Measurements from ENCODE around the gene CEP135.
"Not testable (repeated sequence)": the region's sequence is repeated elsewhere in the genome, so short reads cannot be mapped to it uniquely, and the experiment has no call there.

The CEP135 gene

GRCh38 chr4:55947254-55947882 lies 1.4 kb upstream of the CEP135 start:
- no peak for DNase-seq (ENCODE audit: low read depth, low spot score)

GRCh38 chr4:55947912-55948725 lies 626 bp upstream of the CEP135 start:
- no peak for DNase-seq (ENCODE audit: low read depth, low spot score)

DNA sequence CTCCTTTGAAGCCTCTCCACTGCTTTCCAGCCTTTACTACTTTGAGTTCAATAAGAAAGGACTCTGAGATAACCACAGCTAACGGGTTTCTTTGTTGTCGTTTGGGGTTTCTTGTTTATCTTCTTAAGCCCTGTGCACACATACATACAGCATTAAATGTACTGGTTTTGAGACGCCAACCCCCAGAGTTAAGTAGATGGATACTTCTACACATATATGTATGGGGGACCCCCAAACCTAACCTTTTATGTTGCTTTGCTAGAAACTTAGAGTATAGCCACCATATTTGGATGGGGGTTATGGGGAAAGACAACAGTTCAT lies 697 bp downstream of the CEP135 start:
- DNase-seq (ENCODE audit: low read depth, low spot score) = no peak

DNA sequence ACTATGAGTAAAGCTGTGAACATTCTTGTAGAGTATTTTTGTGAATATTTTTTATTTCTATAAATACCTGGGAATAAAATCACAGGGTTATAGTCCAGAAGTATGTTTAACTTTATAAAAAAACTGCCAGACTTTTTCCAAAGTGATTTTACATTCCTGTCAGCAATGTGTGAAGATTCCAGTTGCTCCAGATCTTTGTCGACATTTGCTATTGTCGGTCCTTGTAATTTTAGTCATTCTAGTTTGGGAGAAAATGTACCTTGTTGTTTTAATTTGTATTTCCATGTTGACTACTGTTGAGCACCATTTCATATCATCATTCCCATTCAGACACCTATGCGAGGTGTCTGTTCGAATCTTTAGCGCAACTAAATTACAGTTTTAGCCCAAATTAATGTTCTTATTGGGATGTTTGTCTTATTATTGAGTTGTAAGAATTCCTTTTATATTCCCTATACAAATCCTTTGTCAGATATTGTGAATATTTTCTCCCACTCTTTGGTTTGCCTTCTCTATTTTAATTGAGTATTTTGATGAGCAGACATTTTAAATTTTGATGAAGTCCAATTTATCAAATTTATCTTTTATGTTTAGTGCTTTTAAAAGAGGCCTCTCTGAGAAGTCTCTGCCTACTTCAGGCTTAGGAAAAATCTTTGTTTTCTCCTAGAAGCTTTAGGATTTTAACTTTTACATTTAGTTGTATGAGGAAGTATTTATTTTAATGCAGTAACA lies 2.6 kb downstream of the CEP135 start:
- DNase-seq (ENCODE audit: low read depth, low spot score) = no peak

DNA sequence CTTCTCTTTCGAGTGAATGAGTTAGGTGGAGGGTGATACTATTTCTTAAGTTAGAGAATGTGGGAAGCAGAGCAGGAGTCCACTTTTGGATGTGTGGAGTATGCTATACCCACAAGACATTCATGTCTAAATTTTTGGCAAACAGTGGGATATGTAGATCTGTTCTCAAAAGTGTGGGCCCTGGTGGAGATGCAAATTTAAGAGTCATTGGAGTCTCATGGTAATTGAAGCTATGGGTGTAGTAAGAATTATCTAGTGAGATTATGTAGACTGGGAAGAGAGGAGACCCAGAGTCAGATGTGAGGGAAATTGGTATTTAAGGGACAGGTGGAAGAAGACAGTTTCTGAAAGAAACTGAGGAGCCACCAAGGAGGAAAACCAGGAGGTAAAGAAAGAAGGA lies 7.0 kb downstream of the CEP135 start:
- DNase-seq (ENCODE audit: low read depth, low spot score) = no peak

GRCh38 chr4:55959655-55960054 lies 10.9 kb downstream of the CEP135 start:
- DNase-seq (ENCODE audit: low read depth, low spot score) = no peak

- DNase-seq (ENCODE audit: low read depth, low spot score) = no peak
These were observed 15.3 kb downstream of the CEP135 start for GRCh38 chr4:55964046-55964445.

DNA sequence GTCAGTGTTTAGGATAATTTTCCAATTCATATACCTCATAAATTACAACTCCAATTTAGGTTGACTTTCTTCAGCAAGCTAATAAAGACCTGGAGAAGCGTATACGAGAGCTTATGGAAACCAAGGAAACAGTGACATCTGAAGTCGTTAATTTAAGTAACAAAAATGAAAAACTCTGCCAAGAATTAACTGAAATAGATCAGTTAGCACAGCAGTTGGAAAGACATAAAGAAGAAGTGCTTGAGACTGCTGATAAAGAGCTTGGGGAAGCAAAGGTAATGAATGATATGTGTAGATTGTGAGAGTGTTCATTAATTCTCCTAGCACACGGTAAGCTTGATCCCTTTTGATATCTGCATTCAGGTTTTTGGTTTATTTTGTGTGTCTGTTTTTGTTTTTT lies 16.8 kb downstream of the CEP135 start:
- DNase-seq (ENCODE audit: low read depth, low spot score) = no peak

- not testable (repeated sequence) for DNase-seq (ENCODE audit: low read depth, low spot score)
These were observed 17.6 kb downstream of the CEP135 start for GRCh38 chr4:55966324-55966723.

GRCh38 chr4:55967376-55967775 lies 18.6 kb downstream of the CEP135 start:
- DNase-seq (ENCODE audit: low read depth, low spot score) = no peak

GRCh38 chr4:55973650-55974049 lies 24.9 kb downstream of the CEP135 start:
- no peak for DNase-seq (ENCODE audit: low read depth, low spot score)

DNA sequence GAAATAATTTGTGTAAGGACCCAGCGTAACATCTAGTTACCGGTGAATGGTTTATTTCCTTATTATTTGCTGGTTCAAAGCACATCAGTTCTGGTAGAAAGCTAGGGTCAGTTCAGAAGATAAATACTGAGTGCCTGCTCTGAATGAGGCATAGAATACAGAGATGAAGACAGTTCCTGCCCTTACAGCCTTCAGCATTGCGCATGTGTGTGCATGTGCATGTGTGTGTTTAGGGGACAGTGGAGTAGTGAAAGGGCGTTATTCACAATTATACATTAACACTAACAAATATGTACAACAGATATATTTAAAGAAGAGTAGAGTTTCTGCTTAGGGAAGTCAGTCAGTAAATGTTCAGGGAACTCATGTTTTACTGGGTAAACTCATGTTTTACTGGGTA lies 29.1 kb downstream of the CEP135 start:
- DNase-seq (ENCODE audit: low read depth, low spot score) = no peak

DNA sequence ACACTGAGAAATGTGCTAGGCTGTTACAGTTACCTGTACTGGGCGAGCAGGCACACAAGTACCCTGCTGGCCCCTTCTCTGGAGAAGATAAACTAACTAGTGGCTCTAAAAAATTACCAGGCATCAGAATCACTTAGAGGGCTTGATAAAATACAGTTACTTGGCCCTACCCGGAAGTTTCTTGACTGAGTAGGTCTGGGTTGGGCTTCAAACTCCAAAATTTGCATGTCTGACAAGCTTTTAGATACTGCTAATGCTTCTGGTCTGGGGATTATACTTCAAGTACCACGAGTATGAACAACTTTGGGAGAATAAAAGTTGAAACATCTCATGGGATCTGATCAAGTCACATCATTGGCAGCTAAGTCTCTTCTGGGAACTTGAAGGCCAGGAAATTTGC lies 30.8 kb downstream of the CEP135 start:
- DNase-seq (ENCODE audit: low read depth, low spot score) = no peak

DNA sequence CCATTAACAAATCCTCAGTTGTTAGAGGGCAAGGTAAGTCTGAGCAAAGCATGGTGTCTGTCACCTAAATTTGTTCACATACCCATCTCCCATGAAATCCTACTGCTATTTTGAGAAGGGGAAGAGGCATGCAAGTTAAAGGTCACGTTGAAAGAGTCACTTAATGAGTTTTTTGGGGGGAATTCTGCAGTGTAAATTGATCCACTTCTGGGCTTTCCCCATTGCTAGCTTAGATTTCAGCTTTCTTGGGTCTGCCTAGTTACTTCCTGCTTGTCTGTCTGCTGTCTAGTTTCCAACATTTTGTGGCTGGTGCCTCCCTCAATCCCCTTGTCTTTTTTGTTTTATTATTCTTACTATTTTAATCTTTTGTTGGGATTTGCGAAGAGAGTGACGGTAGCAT lies 32.0 kb downstream of the CEP135 start:
- DNase-seq (ENCODE audit: low read depth, low spot score) = no peak

- no peak for DNase-seq (ENCODE audit: low read depth, low spot score)
These were observed 34.2 kb downstream of the CEP135 start for GRCh38 chr4:55982976-55983375.

GRCh38 chr4:55989766-55990165 lies 41.0 kb downstream of the CEP135 start:
- no peak for DNase-seq (ENCODE audit: low read depth, low spot score)

DNA sequence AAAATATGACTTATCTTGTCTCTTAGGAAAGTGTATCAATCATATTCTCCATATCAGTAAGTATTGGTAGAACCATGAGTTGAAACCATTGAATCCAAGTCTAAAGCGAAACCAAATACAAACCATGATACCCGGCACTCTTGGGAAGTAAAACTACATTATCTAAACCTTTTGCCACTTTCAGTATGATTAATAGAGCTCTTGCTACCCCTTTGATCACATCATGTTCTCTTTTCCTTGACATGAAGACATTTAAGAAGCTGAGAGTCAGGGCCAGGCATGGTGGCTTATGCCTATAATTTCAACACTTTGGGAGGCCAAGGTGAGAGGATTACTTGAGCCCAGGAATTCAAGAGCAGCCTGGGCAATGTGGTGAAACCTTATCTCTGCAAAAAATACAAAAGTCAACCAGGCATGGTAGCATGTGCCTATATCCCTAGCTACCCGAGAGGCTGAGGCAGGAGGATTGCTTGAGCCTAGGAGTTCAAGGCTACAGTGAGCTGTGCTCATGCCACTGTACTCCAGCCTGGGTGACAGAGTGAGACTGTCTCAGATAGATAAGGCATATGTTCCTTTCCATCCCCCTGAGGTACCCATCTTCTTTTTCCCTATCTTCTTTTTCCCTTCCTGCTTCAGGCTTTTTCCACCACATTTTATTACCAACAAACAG lies 45.4 kb downstream of the CEP135 start:
- no peak for DNase-seq (ENCODE audit: low read depth, low spot score)

- no peak for DNase-seq (ENCODE audit: low read depth, low spot score)
These were observed 47.9 kb downstream of the CEP135 start for GRCh38 chr4:55996646-55997045.

DNA sequence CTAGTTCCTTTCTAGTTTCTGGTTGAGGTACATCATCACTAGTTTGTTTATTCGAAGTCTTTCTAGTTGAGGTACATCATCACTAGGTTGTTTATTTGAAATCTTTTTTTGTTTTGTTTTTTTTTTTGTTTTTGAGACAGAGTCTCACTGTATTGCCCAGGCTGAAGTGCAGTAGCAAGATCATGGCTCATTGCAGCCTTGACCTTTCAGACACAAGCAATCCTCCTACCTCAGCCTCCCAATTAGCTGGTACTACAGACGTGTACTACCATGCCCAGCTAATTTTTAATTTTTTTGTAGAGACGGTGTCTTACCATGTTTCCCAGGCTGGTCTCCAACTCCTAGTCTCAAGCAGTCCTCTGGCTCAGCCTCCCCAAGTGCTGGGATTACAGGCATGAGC lies 54.9 kb downstream of the CEP135 start:
- no peak for DNase-seq (ENCODE audit: low read depth, low spot score)

- no peak for DNase-seq (ENCODE audit: low read depth, low spot score)
These were observed 55.5 kb downstream of the CEP135 start for GRCh38 chr4:56004235-56004634.

- DNase-seq (ENCODE audit: low read depth, low spot score) = no peak
These were observed 58.4 kb downstream of the CEP135 start for GRCh38 chr4:56007154-56007553.

- no peak for DNase-seq (ENCODE audit: low read depth, low spot score)
These were observed 59.5 kb downstream of the CEP135 start for GRCh38 chr4:56008206-56008605.

All from activated naive CD8-positive, alpha-beta T cell treated with anti-CD3 and anti-CD28 coated beads, Interleukin-2, amount 50 U/mL, for 16 hours (primary cell).